22Rv1 (cell line): ENCODE data around the gene ITPKC.

Source experiments
- ZFX ChIP-seq: fragments of 450-650 bp; IDR thresholded peaks from 2 replicates; pipeline ENCODE4 v1.6.1; 2017; ENCODE audit warnings: antibody characterized with exemption, borderline replicate concordance
- TF ChIP-seq, protein P1 (sequence below): fragments of 450-650 bp; IDR thresholded peaks from 2 replicates; pipeline ENCODE4 v1.5.1; 2017; ENCODE audit warnings: mild to moderate bottlenecking

DNA sequence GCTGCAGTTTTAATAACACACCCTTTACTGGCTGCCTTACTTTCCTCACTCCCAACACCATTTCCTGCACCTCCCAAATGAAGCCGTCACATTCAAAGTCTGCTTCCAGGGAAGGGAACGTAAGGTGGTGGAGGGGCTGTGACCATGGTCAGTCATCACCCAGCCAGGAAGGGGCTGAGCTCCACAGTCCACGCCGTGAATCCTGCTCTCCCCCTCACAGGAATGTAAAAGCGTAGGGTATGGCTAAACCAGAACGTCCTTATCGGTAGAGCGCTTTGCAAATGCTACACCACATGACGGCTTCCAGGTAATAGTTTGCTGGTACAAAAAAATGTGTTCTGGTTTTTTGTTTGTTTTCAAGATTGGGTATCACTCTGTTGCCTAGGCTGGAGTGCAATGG, 33.5 kb upstream of the ITPKC start:
- TF ChIP-seq, protein P1, sequence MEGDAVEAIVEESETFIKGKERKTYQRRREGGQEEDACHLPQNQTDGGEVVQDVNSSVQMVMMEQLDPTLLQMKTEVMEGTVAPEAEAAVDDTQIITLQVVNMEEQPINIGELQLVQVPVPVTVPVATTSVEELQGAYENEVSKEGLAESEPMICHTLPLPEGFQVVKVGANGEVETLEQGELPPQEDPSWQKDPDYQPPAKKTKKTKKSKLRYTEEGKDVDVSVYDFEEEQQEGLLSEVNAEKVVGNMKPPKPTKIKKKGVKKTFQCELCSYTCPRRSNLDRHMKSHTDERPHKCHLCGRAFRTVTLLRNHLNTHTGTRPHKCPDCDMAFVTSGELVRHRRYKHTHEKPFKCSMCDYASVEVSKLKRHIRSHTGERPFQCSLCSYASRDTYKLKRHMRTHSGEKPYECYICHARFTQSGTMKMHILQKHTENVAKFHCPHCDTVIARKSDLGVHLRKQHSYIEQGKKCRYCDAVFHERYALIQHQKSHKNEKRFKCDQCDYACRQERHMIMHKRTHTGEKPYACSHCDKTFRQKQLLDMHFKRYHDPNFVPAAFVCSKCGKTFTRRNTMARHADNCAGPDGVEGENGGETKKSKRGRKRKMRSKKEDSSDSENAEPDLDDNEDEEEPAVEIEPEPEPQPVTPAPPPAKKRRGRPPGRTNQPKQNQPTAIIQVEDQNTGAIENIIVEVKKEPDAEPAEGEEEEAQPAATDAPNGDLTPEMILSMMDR = no peak
- no peak for TF ChIP-seq ZFX
